HL-60 (cell line): ENCODE measurements around the gene PRELID2.

ENCODE experiments used
- DNase-seq, 2 experiments: peaks; one replicate each; pipeline ENCODE4 v3.0.0-alpha.2; 2010 to 2020; ENCODE audit warnings: low read depth in 1 of 2, low spot score in 1 of 2
- H3K27ac ChIP-seq: fragments of 250-450 bp; sonication (Bioruptor Pico); replicated peaks from 2 replicates; pipeline ENCODE4 v1.5.1; 2020; ENCODE audit warnings: mild to moderate bottlenecking, moderate library complexity
- H3K27me3 ChIP-seq: fragments of 250-450 bp; sonication (Bioruptor Pico); 2 replicates; pipeline ENCODE4 v1.5.1; 2021; ENCODE audit warnings: mild to moderate bottlenecking, moderate library complexity; ENCODE audit not compliant: insufficient read depth, poor library complexity, severe bottlenecking
- H3K4me3 ChIP-seq: replicated peaks from 2 replicates; pipeline ENCODE4 v1.5.1; 2011; ENCODE audit warnings: mild to moderate bottlenecking, control low read depth, low read length; ENCODE audit not compliant: insufficient read depth
- CTCF ChIP-seq: IDR thresholded peaks from one replicate; pipeline ENCODE4 v1.5.1; 2011; ENCODE audit warnings: low read length, control low read depth, inconsistent platforms; ENCODE audit not compliant: insufficient read depth
- GABPA ChIP-seq: IDR thresholded peaks from 2 replicates; pipeline ENCODE4 v1.6.1; 2012; ENCODE audit warnings: low read depth
- POLR2AphosphoS5 ChIP-seq: IDR thresholded peaks from 2 replicates; pipeline ENCODE4 v1.6.1; 2012; ENCODE audit warnings: low read depth
- SPI1 ChIP-seq: IDR thresholded peaks from 2 replicates; pipeline ENCODE4 v1.6.1; 2012; ENCODE audit warnings: low read depth, mild to moderate bottlenecking, borderline replicate concordance
- TF ChIP-seq, protein P1 (sequence below): IDR thresholded peaks from 2 replicates; pipeline ENCODE4 v1.6.1; 2012; ENCODE audit warnings: low read depth; ENCODE audit not compliant: insufficient replicate concordance

PRELID2 gene

GRCh38 chr5:145811834-145812625 lies 23.1 kb downstream of the PRELID2 start:
- H3K27ac ChIP-seq: no peak overlapping the region
- TF ChIP-seq GABPA (no peak), SPI1 (no peak), CTCF (no peak), POLR2AphosphoS5 (no peak)
- TF ChIP-seq, protein P1, sequence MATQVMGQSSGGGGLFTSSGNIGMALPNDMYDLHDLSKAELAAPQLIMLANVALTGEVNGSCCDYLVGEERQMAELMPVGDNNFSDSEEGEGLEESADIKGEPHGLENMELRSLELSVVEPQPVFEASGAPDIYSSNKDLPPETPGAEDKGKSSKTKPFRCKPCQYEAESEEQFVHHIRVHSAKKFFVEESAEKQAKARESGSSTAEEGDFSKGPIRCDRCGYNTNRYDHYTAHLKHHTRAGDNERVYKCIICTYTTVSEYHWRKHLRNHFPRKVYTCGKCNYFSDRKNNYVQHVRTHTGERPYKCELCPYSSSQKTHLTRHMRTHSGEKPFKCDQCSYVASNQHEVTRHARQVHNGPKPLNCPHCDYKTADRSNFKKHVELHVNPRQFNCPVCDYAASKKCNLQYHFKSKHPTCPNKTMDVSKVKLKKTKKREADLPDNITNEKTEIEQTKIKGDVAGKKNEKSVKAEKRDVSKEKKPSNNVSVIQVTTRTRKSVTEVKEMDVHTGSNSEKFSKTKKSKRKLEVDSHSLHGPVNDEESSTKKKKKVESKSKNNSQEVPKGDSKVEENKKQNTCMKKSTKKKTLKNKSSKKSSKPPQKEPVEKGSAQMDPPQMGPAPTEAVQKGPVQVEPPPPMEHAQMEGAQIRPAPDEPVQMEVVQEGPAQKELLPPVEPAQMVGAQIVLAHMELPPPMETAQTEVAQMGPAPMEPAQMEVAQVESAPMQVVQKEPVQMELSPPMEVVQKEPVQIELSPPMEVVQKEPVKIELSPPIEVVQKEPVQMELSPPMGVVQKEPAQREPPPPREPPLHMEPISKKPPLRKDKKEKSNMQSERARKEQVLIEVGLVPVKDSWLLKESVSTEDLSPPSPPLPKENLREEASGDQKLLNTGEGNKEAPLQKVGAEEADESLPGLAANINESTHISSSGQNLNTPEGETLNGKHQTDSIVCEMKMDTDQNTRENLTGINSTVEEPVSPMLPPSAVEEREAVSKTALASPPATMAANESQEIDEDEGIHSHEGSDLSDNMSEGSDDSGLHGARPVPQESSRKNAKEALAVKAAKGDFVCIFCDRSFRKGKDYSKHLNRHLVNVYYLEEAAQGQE: no peak
- no peak for DNase-seq
- H3K4me3 ChIP-seq: no peak overlapping the region
- H3K27me3 ChIP-seq: no peaks in the 10 kb centered on the region

DNA sequence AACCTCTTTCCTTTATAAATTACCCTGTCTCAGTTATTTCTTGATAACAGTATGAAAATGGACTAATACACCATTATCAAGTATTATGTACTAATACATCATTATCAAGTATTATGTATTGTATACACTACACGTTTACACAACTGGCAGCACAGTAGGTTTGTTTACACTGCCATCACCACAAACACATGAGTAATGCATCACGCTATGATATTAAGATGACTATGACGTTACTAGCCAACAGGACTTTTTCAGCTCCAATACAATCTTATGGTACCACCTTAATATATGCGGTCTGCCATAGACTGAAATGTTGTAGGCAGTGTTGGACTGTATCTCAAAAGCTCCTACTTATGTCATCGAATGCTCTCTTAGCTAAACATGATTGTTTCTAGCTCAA lies 28.2 kb downstream of the PRELID2 start:
- H3K27ac ChIP-seq: no peak overlapping the region
- no peak overlapping the region for H3K4me3 ChIP-seq
- DNase-seq: no peak
- H3K27me3 ChIP-seq: no peaks in the 10 kb centered on the region
- no peak for TF ChIP-seq POLR2AphosphoS5

DNA sequence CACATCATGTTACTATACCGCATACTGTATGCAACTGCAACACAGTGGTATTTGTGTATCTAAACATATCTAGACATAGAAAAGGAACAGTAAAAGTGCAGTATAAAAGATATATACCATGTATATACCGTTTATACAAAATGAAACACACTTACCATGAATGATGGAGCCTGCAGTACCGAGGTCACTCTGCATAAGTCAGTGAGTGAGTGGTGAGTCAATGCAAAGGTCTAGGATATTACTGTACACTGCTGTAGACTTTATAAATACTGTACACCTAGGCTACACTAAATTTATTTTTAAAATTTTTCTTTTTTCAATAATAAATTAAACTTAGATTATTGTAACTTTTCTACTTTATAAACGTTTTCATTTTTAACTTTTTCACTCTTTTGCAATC lies 29.3 kb downstream of the PRELID2 start:
- Histone ChIP-seq H3K27me3 (no peaks in the 10 kb centered on the region), H3K27ac (no peak overlapping the region), H3K4me3 (no peak overlapping the region)
- TF ChIP-seq POLR2AphosphoS5: no peak
- TF ChIP-seq CTCF: no peak
- TF ChIP-seq, protein P1: no peak
- TF ChIP-seq GABPA: no peak
- no peak for TF ChIP-seq SPI1
- no peak for DNase-seq

DNA sequence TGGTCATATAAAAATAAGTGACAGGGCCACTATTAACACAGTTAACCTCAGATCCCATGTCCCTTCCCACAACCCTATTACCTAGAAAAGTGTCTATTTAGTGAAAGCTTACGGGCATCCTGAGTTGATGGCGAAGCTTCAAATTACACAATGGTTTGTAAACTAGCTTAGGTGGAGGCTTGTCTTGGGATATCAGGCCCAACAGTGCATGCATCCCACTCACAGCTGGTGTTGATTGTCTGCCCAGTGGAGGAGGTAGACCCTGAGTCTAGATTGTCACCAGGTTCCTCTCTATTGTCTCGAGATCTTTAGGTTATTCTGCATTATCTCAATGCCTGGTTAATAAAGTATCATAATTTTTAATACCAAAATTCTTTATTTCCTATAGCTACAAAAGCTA lies 30.4 kb downstream of the PRELID2 start:
- Histone ChIP-seq H3K27ac (no peak overlapping the region), H3K27me3 (no peaks in the 10 kb centered on the region), H3K4me3 (no peak overlapping the region)
- TF ChIP-seq CTCF: no peak
- no peak for TF ChIP-seq GABPA
- no peak for TF ChIP-seq POLR2AphosphoS5
- TF ChIP-seq, protein P1: no peak
- TF ChIP-seq SPI1: no peak
- DNase-seq: no peak
